Effector CD8-positive, alpha-beta T cell (primary cell): Measurements from ENCODE around the gene COL23A1.

ENCODE experiments used
- DNase-seq: peaks from one replicate; lab custom pipeline; 2025; lab: John Stamatoyannopoulos, UW

The COL23A1 gene

DNA sequence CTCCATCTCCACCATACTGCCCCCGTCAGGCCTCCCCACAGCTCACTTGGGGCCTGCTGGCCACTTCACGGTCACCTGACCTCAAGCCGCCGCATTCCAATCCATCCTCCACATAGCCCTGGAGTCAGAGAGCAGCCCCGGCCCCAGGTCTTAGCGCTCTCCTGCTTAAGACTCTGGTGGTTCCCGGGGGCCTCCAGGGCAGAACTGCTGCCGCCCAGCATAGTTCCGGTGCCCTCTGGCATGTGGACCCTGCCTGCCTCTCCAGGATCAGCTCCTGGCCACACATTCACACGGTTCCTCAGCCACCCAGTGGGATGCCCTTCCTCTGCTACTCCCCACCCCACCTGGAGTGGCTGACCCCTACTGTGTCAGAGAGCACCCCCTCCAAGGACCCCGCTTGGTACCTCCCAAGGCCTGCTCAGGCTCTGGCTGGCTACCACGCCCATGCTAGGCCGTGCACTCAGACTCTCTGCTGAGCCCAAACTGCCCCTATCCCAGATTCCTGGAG is 366.3 kb downstream of the COL23A1 start:
- DNase-seq, result no peak

DNA sequence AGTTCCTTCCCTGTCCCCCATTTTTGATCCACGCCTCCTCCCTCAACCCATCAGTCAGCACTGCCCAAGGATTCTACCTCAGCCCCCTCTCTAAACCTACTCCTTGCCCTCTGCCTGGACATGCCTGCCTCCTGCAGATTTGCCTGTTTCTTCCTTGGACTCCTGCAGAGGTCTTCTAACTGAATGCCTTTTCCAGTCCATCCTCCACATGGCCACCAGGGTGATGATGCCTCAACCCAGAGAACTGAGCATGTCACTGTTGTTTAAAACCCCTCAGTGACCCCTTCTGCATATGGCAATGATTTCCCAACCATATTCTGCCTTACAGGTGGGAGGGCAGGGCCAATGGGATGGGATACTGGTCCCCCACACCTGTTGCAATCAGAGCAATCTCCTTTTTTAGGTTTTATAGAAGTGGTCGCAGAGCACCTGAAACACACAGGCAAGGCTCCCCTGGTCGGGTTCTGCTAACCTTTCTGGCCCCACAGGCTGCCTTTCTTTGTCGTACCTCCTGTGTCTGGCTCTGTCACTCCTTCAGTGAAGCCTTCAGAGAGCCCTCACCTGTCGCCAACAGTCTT is 366.9 kb downstream of the COL23A1 start:
- DNase-seq, result no peak

DNA sequence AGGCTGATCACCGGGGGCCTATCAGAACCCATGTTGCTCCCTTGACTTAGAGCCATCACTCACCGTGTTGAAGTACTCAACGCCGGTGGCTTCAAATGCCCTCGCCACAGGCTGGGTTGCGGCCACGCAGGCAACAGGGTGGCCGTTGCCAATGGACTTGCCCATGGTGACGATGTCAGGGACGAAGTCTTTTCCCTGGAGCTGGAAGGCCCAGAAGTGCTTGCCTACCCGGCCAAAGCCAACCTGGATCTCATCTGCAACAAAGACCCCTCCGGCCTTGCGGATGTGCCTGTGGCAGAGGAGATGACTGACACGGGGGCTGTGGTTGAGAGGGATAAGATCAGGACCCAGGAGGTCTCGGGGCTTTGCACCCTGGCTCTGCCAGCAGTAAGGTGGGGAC is 367.9 kb downstream of the COL23A1 start:
- DNase-seq, result no peak

- no peak for DNase-seq
Observed at GRCh38 chr5:178221853-178222252, 368.3 kb downstream of the COL23A1 start.

- no peak for DNase-seq
Observed at GRCh38 chr5:178221282-178221681, 368.9 kb downstream of the COL23A1 start.

DNA sequence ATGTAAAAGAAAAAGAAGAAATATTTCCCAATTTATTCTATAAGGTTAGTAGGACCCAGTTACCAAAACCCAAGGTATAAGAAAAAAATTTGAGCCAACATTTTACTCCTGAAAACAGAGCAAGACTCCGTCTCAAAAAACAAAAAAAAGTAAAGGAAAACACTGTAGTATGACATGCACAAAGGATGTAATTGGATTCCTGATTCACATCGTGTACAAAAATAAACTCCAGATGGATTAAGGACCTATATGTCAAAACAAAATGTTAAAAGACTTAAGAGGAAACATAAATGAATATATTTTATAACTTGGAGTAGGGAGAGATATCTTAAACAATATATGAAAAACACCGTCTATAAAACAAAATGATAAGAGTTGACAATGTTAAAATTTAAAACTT is 371.4 kb downstream of the COL23A1 start:
- DNase-seq, result no peak

DNA sequence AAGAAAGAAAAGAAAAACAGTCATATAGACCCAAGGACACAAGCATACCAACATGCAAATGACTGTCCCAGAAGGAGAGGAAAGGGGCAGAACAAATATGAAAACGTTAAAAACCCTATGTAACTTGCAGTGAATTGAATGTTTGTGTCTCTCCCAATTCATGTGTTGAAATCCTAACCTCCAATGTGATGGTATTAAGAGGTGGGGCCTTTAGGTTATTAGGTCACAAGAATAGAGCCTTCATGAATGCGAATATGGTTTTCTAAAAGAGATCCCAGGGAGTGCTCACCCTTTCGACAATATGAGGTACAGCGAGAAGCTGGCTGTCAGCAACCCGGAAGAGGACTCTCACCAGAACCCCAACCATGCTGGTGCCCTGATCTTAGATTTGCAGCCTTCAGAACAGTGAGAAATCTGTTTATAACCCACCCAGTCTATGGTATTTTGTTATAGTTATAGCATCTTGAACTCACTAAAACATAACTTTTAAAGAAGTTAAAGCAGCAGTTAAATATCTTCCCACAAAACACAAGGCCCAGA is 371.9 kb downstream of the COL23A1 start:
- DNase-seq, result no peak

DNA sequence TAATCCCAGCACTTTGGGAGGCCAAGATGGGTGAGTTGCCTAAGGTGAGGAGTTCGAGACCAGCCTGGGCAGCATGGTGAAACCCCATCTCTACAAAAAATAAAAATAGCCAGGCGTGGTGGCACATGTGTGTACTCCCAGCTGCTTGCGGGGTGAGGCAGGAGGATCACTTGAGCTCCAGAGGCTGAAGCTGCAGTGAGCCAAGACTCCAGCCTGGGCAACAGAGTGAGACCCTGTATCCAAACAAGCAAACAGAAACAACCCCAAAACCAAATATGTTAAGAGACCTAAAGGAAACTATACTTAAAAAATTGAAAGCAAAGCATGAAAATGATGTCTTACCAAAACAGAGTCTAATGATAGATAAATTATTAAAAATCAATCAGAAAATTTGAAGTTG is 373.4 kb downstream of the COL23A1 start:
- no peak for DNase-seq

GRCh38 chr5:178216088-178216534 is 374.1 kb downstream of the COL23A1 start:
- DNase-seq, result no peak

DNA sequence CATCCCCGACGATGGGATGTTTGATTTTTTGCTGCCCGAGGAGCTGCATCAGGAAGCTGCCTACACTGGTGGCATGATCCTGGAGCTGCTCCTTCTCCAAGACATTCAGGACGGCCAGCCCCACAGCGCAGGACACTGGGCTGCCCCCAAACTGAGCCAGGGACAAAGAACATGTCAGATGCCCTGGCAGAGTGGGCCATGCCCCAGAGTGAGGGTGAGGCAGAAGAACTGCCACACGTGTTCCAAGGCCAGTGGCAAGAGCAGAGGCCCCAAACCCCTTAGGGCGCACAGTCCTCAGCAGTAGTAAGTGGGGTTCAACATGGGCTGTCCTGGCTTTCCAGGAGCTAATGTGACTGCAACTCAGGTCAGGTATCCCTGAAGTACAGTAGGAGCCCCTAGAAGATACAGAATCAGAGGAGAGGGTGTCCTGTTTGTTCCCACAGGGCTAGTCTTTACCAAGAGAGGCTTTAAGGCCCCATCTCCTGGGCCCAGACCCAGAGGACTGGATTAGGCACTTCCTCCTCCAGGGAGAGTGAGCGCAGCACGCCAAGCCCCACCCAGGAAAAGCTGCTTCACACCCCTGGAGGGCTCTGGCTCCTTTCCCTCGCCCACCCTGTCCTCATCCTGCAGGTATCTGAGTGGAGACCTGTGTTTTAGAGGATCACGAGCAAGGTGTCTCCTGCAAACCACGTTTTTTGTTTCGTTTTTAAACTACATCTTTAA is 374.8 kb downstream of the COL23A1 start:
- no peak for DNase-seq

- DNase-seq, result no peak
Observed at GRCh38 chr5:178214160-178214803, 375.9 kb downstream of the COL23A1 start.

DNA sequence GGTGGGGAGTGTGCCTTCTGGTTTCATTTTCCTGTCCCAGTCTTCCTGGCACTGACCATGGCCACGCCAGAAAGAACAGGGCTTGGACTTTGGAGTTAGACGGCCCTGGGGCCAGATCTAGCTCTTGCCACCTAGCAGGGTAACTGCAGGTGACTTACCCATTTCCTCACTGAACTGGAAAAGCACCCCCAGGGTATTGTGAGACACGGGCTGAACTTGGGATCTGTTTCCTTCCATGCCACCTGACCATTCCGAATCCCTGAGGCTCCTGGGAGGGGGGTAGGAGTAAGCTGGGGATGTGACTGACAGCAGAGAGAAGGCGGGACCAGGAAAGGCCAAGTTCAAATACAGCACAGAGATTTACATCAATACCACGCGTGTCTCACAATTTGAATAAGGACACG is 376.4 kb downstream of the COL23A1 start:
- DNase-seq, result no peak

DNA sequence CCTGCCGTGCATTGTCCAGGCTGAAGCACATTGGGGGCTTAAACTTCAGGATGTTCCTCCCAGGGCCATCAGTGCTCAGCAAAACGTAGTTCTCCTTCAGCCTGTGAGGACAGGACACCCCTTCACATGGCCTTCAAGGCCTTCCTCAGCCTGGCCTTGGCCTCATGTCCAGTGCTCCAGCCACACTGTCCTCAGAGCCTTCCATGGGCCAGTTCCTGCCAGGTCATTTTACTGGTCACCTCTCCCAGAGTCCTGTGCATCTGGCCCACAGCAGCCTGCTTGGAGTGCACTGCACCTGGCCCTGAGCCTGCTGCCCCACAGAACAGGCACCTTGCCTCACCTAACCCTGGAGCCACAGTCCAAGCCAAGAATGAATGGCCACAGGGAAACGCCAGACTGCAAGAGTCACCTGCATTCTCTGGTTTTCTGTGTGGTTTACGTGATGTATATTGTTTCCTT is 377.2 kb downstream of the COL23A1 start:
- DNase-seq, result no peak

DNA sequence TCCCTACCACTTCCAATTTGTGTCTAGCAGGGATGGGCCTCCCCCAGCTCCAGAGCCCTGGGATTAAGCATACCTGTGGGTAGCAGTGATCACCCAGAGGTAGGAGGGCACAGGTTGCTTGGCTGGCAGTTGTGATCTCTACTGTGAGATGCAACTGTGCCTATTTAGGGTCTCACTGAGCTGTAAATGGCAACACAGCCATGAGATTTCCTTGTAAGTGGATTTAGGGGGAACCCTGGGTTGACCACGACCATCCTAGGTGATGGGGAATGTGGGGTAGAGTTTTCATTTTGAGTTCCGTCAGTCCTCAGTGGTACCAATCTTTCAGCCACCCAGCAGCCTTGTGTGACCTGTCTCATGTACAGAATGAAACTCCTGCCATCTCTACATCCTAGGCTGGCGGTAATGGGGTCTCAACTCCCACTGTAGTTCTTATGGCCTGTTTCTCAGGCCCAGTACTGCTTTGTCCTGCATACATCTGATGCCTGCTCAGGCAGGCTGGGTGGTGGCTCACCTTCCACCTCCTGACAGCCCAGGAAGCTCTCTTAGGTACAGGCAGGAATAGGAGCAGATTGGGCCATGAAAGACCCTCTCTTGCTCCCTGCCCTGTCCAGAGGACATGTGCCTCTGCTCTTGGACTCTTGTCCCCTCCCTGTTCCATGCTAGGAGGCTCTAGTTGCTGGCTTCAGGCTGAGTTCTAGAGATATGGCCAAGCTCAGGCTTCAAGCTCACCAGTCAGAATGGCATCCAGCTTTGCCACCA is 377.8 kb downstream of the COL23A1 start:
- no peak for DNase-seq

- no peak for DNase-seq
Observed at GRCh38 chr5:178211095-178212048, 378.8 kb downstream of the COL23A1 start.

- no peak for DNase-seq
Observed at GRCh38 chr5:178210686-178211085, 379.5 kb downstream of the COL23A1 start.

- no peak for DNase-seq
Observed at GRCh38 chr5:178210073-178210535, 380.1 kb downstream of the COL23A1 start.

DNA sequence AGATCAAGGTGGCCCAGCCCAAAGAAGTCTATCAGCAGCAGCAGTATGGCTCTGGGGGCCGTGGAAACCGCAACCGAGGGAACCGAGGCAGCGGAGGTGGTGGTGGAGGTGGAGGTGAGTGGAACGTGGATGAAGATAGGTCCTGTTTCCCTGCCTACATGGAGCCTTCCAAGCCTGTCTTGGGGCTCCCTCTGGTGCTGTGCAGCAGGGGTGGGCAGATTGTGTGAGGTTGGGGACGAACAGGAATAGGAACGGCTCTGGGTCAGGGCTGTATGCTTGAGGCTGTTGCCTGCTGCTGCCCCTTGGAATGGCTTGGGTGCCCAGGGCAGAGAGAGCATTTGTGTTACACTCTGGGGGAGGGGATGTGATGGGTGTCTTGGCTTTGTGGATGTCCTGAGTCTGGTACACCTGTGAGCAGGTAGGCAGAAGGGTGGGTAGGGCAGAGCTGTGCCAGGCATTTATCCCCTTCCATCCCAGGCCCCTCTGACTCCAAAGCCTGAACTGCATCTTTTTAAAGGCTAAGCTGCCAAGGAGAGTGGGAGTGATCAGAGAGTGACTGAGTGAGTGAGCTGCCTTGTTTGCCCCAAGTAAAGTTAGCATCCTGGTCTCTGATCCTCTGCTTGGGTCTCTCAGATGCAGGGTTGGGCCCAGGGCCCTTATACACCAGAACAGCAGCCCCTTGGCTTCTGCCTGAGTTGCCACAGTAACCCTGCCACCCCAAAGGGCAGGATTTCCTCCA is 380.7 kb downstream of the COL23A1 start:
- no peak for DNase-seq

- DNase-seq, result no peak
Observed at GRCh38 chr5:178208540-178209227, 381.5 kb downstream of the COL23A1 start.
